HG02884 (cell line): Measurements from ENCODE around the gene CATSPERD.

Source experiments
- ATAC-seq: cut with Tn5 transposase; IDR thresholded peaks from one replicate; pipeline ENCODE4 v1.9.1; 2021; ENCODE audit warnings: mild to moderate bottlenecking, moderate library complexity; ENCODE audit not compliant: unreplicated experiment

The CATSPERD gene

DNA sequence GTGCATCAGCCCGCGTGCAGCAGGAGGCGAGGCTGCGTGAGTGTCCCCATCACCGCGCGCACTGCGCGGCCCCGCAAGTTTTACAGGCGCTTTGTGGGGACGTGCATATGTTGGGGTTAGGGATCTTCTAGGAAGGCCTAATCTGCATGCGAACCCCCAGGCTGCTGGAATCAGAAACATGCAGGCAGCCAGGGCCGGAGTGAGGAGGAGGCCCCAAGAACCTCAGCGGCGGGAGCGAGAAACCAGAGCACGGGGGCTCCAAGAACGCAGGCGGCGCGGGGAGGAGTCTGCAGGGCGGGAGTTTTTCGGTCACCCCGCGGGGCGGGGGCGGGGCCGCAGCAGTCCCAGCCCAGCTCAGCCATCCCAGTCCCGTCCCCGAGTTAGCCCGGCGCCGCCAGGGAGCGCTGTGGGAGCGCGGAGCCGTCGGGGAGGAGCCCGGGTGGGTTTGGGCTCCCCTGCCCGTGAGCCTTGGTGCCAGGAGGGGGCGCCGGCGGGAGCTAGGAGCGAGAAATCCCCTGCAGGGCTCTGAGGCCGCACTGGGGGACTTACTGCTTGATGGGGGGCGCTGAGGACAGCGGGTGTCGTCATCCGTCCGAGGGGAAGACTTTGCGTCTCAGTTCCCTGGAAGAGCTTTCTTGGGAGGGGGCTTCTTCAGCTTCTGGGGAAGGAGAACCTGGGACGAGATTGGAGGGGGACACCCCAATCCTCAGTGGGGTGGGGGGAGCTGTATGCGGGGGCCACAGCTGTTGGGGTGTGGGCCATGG lies 83.5 kb downstream of the CATSPERD start:
- no peak for ATAC-seq

DNA sequence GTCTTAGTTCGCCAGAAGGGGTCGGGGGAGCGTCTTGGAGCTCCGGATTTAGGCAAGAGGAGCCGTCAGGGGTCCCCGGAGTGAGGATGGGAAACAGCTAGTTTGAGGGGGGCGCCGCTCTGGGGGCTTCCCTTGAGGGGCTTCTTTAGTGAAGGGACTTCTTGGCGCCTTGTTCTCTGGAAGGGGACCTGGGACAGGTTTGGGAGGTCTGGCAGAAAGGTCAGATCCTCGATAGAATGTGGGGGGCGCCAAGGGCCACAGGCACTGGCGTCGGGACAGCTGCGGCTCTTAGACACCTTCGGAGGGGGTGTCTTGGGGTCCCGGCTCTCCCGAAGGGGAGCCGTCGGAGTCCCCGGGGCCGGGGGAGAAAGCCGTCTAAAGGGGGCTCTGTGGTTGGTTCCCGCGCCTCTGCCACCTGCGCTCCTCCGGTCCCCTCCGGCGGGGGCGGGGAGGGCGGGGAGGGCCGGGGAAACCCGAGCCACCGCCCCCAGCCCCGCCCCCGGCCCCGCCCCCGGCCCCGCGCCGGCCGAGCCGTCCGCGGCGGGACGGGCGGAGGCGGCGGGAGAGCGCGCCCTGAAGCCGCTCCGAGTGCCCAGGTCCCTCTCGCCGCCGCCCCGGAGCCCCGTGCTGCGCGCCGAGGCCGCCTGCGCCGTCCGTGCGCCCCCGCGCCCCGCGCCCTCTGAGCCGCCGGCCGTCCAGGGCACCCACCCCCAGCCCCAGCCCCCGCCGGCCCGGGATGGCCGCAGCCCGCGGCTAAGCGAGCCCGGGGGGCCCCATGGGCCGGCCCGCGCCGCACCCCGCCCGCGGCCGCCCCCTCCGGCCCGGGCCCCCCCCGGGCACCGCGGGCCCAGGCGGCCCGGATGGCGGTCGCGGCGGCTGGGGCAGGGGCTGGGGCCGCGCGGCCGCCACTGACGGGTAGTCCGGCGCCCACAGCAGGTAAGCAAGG lies 84.4 kb downstream of the CATSPERD start, which contains the start of gene NRTN:
NRTN (plus strand) TSS at position 552 of the 946 bp plus-strand sequence. CDS start 19,099 bp downstream, outside the sequence.
- no peak for ATAC-seq

DNA sequence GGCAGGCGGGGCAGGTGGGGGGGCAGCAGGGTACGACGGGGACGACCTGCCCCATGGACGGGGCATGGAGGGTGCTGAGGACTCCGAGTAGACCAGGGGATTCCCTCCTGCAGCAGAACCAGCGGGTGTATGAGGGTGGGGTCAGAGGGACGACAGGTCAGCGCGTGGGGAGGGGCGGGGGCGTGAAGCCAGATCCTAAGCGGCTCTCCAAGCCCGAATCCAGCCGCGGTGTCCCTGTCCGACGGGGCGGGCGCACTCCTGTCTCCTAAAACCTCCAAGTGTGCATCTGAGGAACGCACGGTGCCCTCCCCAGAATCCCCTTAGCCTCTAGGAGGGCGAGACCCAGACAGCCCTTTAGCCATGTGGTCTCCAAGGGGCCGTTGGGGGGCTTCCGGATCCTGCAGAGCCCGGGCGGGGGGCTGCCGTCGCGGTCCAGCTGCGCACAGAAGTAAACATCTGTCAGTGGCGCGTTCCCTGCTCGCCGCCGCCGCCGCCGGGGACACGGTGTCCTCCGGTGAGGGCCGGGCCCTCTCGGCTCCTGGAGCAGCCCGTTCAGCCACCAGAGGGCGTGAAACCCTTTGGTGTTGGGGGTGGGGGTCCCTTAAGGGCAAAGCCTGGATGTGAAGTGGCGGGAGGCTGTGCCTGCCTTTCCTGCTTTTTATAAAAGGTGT lies 85.2 kb downstream of the CATSPERD start:
- no peak for ATAC-seq

DNA sequence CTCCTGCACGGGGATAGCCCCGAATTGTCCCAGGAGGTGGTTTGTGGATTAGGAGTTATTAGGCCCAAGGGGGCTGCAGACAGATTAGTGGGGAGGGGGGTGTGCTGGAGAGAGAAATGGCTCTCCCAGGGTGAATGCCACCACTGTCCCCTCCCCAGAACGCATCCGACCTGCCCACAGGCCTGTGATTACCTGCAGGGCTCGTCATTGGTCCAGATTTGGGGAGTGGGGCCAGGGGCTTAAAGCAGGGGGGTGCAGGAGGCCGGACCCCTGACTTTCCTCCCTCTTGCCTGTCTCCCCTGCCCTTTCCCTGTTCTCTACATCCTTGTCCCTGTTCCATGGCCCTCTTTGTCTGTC lies 85.7 kb downstream of the CATSPERD start:
- no peak for ATAC-seq

DNA sequence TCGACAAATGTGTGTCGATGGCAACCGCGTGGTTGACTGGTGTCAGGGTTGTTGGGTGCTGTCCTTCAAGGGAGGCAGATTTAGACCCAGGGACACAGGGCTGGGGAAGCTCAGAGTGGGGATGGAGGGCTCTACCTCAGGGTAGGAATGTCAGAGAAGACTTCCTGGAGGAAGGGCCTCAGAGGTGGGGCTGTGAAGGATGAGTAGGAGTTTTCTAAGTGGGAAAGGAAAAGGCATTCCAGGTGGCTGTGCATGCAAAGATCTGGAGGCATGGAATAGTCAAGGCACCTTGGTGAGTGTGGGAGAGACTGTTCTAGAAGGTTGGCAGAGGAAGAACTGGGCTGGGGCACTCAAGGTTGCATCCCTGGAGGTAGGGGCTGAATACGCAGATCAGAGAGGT lies 86.5 kb downstream of the CATSPERD start:
- no peak for ATAC-seq

DNA sequence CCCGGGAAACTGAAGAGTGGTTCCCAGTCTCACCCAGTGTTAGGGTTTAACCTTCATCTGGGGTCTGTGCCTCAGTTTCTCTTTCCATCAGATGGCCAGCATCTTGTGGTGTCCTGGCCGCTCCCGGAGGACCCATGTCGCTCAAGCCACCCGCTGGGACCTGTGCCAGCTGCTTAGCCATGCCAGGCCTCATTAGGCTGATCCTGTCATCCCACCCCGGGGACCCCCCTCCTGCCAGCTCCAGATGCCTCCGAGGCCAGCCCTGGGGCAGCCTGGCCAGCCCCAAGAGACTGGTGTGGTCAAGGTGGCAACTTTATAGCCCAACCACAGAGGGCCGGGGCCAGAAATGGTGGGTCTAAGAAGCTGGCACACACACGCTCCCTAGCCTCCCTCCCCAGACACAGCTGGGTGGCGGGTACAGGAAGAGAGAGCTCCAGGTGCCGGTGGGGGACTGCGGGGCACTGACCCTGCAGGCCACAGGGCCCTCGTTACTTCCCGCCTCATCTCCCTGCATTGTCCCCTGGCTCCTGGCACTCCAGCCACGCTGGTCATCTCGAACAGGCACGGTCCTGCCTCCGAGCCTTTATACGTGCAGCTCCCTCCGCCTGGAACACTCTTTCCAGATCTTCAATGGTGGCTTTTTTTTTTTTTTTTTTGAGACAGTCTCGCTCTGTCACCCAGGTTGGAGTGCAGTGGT lies 87.8 kb downstream of the CATSPERD start:
- ATAC-seq: no peak

DNA sequence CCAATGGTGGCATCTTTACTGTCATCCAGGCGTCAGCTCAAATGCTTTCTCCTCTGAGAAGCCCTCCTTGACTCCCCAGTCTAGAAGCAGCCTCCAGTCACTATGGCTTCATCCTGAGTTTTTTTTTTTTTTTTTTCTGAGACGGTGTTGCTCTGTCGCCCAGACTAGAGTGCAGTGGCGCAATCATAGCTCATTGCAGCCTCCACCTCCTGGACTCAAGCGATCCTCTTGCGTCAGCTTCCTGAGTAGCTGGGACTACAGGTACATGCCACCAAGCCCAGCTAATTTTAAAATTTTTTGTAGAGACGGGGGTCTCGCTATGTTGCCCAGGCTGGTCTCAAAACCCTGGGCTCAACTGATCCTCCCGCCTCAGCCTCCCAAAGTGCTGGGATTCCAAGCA lies 88.6 kb downstream of the CATSPERD start:
- ATAC-seq: no peak

DNA sequence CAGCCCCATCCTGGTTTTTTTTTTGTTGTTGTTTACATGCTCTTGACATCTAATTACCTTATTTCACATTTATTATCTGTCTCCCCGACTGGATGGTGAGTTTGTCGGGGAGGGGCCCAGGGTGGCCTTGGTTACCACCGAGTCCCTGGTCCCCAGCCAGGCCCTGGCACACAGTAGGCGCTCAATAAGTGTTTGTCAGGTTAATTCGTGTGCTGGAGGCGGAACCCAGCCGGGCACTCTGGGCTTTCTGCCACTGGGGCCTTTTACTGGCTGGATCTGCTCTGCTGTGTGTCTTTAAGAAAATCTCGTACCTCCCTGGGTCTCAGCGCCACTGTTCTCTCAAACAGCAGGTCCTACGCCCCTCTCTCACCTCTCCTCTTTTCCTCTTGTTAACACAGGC lies 89.0 kb downstream of the CATSPERD start:
- ATAC-seq: no peak

DNA sequence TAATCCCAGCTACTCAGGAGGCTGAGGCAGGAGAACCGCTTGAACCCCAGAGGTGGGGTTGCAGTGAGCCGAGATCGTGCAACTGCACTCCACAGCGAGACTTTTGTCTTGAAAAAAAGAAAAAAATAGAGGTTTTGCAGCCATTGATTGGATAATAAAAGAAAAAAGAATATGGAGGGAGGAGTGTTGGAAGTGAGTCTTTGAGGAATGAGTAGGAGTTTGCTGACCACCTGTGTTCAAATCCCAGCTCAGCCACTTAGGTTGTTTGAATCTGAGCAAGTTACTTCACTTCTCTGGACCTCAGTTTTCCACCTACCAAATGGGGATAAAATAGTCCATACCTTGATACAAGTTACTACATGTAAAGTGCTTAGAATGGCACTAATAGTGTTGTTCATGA lies 90.7 kb downstream of the CATSPERD start:
- no peak for ATAC-seq

DNA sequence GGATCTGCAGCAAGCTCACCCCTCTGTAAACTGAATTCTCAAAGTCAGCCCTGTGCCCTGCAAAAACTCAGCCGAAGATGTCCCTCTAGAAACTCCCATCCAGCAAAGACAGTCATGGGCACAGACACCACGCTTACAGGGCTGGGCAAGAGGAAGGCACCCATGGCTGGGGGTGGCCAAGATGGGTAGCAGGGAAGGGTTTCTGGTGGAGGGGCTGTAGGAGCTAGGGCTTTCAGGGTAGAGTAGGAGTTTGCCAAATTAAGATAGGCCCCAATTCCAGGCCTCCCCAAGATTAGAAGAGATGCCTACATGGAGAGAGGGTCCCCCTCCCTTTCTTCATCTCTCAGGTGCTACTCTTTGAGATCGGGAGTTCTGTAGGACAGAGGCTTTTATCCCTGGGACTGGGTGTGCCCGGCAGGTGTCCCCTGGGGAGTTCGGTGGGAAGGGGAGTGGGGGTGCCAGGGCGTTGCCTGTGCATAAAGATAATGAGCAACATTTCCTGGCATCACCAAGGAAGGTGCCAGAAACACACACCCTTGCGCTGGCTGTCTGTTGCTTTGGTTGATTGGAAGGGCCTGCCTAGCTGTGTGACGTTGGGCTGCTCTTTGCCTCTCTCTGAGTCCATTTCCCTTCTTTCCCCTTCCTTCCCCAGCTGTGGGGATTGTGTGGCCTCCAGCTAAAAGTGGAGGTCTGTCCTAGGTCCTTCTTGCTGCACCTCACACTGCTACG lies 93.8 kb downstream of the CATSPERD start:
- ATAC-seq: no peak

DNA sequence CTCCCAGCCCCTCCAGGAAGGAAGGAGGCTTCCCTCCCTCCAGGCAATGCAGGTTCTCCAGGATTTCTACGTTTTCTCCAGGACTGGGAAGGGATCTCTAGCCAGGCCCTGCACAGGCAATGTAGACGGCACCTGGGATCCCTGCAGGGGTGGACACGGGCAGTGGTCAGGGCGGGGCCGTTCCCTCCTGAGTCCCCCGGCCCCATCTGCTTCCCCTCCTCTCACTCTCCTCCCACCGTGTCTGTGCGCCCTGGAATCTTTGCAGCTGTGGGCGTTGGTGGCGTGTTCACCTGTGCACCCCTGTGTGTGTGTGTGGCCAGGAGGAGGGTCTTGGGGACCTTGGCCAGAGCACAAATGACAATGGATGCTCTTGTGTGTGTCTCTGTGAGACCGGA lies 94.4 kb downstream of the CATSPERD start:
- ATAC-seq: no peak

DNA sequence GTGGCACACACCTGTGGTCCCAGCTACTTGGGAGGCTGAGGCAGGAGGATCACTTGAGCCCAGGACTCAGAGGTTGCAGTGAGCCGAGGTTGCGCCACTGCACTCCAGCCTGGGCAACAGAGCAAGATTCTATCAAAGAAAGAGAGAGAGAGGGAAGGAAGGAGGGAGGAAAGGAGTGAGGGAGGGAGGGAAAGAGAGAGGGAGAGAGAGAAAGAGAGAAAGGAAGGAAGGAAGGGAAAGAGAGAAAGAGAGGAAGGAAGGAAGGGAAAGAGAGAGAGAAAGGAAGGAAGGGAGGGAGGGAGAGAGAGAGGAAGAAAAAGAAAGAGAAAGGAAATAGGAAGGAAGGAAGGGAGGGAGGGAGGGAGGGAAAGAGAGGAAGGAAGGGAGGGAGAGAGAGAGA lies 96.8 kb downstream of the CATSPERD start:
- ATAC-seq: no peak

DNA sequence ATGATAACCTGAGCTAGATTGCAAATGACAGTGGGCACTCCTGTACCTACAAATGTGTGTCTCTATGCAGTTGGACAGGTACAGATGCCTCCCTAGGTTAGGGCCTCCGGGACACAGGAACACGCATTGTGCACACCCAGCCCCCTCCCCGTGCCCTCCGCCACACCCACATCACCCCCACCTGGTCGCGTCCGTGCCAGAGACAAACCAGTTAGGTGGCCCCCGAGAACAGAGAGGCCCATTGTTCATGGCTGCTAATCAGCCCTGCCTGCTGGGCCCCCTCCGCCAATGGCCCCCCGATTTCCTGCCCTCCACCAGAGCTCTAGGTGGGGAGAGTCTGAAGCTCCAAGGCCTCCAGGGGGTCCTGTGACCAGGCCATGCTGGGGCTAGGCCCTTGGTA lies 98.2 kb downstream of the CATSPERD start:
- no peak for ATAC-seq

DNA sequence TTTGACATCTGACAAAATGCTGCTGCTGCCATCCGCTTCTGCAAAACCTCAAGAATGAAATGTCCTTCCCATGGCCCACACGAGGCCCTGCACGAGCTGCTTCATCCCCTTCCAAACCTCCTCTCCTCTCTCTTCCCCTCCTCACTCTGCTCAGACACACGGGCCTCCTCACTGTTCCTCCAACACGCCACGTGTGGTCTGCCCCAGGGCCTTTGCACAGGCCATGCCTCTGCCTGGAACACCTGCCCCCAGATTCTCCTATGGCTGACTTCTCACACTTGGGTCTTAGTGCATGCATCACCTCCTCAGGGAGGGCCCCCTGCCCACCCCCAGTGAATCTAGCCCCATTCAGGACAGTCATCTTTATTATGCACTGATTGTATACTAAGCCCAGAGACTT lies 100.3 kb downstream of the CATSPERD start:
- no peak for ATAC-seq

DNA sequence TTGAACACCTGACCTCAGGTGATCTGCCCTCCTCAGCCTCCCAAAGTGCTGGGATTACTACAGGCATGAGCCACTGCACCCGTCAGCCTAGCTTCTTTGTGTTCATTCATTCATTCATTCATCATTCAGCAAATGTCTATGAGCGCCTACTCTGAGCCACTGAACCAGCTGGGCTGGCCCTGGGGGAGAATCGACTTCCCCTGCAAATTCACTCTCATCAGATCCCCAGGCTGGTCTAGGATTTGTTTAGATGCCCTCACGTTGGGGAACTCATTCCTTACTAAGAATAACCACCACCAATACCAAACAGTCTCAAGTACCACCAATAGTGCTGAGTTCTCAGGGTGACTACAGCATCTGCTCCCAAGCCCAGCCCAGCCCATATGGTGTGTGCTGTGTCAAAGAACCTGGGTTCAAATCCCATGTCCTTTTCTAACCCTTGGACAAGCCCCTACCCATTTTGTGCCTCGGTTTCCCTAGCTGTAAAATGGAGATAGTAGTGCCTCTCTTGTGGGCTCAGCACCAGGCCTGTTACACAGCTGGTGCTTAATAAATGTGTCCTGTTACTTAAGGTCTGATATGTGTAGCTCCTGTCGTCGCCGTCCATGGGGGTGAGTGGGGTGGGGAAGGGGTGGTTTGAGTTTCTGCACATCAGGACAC lies 101.2 kb downstream of the CATSPERD start:
- no peak for ATAC-seq

DNA sequence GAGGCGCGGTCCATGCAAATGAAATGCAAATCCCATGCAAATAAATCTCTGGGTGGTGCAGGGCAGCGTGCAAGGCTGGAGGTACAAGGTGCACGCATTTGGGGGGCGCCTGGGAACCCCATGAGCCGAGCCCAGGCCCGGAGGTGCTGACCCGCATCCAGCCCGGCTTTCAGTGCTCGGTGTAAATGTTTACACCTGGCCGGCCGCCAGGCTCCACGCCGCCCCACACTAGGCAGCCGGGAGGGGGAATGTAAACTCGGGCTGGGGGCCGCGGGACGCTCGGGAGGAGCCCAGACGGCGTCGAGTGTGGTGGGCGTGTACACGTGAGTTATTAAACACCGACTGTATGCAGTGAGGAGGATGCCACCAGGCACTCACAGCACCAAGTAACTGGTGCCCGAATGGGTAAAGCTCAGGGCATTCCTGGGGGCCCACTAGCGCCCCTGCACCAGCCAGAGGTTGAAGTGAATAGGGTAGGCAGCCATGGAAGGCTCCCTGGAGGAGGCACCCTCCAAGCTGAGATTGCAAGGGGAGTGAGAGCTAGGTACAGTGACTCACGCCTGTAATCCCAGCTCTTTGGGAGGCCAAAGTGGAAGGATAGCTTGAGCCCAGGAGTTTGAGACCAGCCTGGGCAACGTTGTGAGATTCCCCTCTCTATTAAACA lies 101.9 kb downstream of the CATSPERD start:
- ATAC-seq: no peak

DNA sequence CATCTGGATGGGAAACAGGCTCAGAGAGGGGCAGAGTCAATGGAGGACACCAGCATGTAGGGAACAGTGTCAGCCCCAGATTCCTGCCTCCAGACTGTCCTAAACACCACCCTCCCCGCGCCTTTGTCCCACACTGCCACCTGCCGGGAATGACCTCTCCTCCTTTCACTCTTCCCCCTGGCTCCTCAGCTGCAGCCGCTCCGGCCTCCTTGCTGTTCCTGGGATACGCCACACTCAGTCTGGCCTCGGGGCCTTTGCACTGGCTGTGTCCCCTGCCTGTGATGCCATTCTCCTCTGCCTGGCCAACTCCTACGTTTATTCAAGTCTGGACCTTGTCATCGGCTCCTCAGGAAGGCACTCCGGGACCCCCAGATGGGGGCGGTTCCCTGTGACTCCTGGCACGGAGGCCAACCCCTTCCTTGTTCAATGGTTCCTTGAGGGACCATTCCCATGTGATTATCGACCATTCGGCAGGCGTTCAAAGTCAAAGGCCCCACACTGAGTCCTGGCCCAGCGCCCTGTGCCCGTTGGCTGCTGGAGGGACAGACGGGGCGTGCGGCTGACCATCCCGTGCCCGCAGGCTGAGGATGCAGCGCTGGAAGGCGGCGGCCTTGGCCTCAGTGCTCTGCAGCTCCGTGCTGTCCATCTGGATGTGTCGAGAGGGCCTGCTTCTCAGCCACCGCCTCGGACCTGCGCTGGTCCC lies 103.3 kb downstream of the CATSPERD start:
- no peak for ATAC-seq

DNA sequence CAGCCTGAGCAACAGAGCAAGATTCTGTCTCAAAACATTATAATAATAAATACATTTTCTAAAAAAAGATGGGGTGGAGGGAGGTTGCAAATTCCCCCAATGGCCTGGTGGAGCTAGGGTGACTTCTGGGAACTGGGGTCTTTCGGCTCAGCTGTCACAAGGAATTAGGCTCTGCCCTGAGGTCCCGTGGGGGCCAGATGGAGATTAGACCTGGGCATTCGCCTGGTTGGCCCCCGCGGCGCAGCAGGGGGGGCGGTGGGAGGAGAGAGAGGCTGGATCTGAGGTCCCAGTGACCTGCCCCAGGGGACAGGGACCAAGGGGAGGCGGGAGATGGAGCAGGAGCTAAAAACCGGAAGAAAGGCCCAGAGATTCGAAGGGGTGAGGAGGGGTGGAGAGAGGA lies 104.3 kb downstream of the CATSPERD start:
- ATAC-seq: no peak

DNA sequence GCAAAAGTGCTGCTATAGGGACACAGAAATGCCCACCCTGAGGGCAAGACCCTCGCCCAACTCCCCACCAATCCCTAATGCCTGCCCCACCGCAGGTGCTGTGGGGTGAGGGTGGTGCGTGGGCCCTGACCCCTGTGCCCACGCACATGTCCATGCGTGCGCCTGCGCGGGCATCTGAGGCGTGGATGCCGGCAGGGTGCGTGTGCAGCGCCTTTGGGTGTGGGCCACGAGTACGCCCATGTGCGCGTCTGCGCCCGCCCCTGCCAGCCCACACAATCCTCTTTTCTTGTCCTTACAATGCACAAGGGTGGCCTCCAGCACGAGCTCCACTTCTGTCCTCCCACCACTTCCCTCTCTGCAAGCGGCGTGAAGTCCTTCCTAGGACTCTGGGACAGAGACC lies 104.7 kb downstream of the CATSPERD start:
- ATAC-seq: no peak
